Measurements from ENCODE around the gene LGALS12. TPM values are rescaled to one million over a fixed set of nuclear protein-coding genes. Genes with fewer than 3 reads are reported as not detected.
A peak's percentile ranks its signal among the peaks of the same experiment; 100 is the strongest.

Gene LGALS12
- total and polyA plus RNA-seq, 7 donors, result 3.9 to 5.4 TPM; not detected in 5

DNA sequence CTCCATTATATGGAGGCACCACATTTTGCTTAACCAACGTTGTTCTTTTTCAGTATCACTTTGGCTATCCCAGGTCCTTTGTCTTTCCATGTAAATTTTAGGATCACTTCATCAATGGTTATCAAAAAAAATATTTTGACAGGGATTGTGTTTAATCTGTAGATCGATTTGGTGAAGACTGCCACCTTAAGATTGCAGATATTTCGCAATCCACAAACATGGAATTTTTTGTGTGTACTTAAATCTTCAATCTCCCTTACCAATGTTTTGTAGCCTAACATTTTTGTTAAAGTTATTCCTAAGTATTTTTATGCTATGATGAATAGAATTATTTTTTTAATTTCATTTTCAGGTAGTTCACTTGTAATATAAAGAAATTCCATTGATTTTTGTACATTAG lies 33.5 kb upstream of the LGALS12 start:
- TF ChIP-seq POLR2AphosphoS5 (IDR thresholded peaks at IDR 0.05), result no peak
- no peak for TF ChIP-seq CTCF (IDR thresholded peaks at IDR 0.05)
- TF ChIP-seq EP300 (IDR thresholded peaks at IDR 0.05), result no peak
- no peak for TF ChIP-seq POLR2A (IDR thresholded peaks at IDR 0.05)
- H3K36me3 ChIP-seq, result no peaks in the 10 kb centered on the region
- no peaks in the 10 kb centered on the region for H3K4me1 ChIP-seq
- H3K27me3 ChIP-seq, result no peaks in the 10 kb centered on the region
- intact Hi-C loops (cut with DNase I), result no loop called here
- H3K4me3 ChIP-seq, result no peak overlapping the region
- no peak for DNase-seq
- peaks cover 0 to 2% (median 0%) of the 10 kb centered on the region in 4 donors for H3K9me3 ChIP-seq
- 50 to 79% methylated on average over 3 of the region's 3 CpGs for WGBS, 2 donors
- no peak overlapping the region for H3K27ac ChIP-seq

DNA sequence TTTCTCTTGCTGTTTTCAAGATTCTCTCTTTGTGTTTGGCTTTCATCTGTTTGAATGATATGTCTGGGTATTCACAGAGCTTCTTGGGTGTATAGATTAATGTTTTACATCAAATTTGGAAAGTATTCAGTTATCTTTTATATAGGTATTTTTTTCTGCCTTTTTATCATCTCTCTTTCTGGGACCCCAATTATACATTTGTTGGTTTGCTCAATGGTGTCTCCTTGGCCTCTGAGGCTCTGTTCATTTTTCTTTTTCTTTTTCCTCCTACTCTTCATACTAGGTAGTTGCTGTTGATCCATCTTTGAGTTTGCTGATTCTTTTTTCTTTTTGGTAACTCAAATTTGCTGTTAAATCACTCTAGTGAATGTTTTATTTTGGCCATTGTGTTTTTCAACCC lies 29.3 kb upstream of the LGALS12 start:
- no peak overlapping the region for H3K27ac ChIP-seq
- intact Hi-C loops (cut with DNase I), result loop anchor here (5.0 kb wide), 1 partner anchor 261 kb away; no protein-coding TSS in a partner anchor
- DNase-seq, result no peak
- peaks cover 0 to 6% (median 0%) of the 10 kb centered on the region in 4 donors for H3K4me1 ChIP-seq
- TF ChIP-seq POLR2A (IDR thresholded peaks at IDR 0.05), result no peak
- no peak for TF ChIP-seq CTCF (IDR thresholded peaks at IDR 0.05)
- TF ChIP-seq POLR2AphosphoS5 (IDR thresholded peaks at IDR 0.05), result no peak
- H3K9me3 ChIP-seq, result peaks cover 0 to 2% (median 0%) of the 10 kb centered on the region in 4 donors
- no peaks in the 10 kb centered on the region for H3K27me3 ChIP-seq
- no peak overlapping the region for H3K4me3 ChIP-seq
- no peaks in the 10 kb centered on the region for H3K36me3 ChIP-seq

DNA sequence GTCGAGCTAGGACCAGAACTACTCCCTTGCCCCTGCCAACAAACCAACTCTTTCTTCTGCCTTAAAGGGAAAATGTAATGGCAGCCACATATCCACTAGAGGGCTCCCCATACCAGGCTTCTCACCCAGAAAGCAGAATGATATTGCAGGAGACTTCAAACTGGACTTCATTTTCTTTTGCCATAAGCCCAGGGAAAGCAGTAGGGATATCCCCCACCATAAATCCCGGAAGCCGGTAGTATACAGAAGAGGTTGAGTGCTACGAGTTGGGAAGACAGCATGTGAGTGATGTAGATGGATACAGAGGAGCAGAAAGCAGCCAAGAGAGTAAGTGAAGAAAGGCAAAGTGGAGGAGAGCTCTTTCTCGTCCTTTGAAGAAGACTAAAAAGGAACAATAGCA lies 27.0 kb upstream of the LGALS12 start:
- Histone ChIP-seq H3K27ac (peak overlapping the region; percentile 8 to 46 (median 41)), H3K27me3 (no peaks in the 10 kb centered on the region), H3K36me3 (no peaks in the 10 kb centered on the region), H3K4me1 (peaks cover 0 to 6% (median 0%) of the 10 kb centered on the region in 4 donors), H3K9me3 (peaks cover 0 to 2% (median 0%) of the 10 kb centered on the region in 4 donors), H3K4me3 (no peak overlapping the region)
- intact Hi-C loops (cut with DNase I), result loop anchor here (1.0 to 5.0 kb wide), 2 partner anchors 157 to 258 kb away; no protein-coding TSS in a partner anchor
- TF ChIP-seq POLR2AphosphoS5 (IDR thresholded peaks at IDR 0.05) (no peak), CTCF (IDR thresholded peaks at IDR 0.05) (peak; percentile 87 to 94 (median 90))
- peak; percentile 76 for DNase-seq
- 16 to 19% methylated on average over 5 of the region's 5 CpGs for WGBS, 2 donors

DNA sequence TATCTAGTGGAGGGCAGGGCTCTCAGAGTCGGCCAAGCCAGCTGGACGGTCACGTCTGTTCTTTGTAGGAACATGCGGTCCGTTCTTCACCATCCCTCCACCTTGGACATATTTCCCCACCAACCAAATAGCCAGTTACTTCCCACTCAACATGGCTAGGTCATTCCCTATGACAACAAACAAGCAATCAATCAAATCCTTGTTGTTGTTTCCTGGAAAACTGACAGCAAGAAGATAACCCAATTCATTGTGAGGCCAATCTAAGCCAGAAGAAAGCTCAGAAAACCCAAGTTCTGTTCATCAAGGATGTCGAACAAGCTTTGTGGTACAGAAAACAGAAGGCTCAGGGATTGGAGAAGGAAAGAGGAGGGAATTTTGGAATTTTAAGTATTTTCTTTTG lies 25.8 kb upstream of the LGALS12 start:
- intact Hi-C loops (cut with DNase I), result no loop called here

More for the DNA sequence above, 25.8 kb upstream of the LGALS12 start:
- Histone ChIP-seq H3K27me3 (no peaks in the 10 kb centered on the region), H3K4me1 (peaks cover 0 to 6% (median 0%) of the 10 kb centered on the region in 4 donors), H3K4me3 (no peak overlapping the region), H3K9me3 (peaks cover 0 to 6% (median 1%) of the 10 kb centered on the region in 4 donors), H3K27ac (no peak overlapping the region), H3K36me3 (no peaks in the 10 kb centered on the region)
- TF ChIP-seq POLR2A (IDR thresholded peaks at IDR 0.05) (no peak), POLR2AphosphoS5 (IDR thresholded peaks at IDR 0.05) (no peak), CTCF (IDR thresholded peaks at IDR 0.05) (no peak), EP300 (IDR thresholded peaks at IDR 0.05) (no peak)
- 76 to 93% methylated on average over 6 of the region's 6 CpGs for WGBS, 2 donors
- no peak for DNase-seq
